Superior temporal gyrus (tissue), 1 donor: ENCODE results near the gene MPHOSPH10.
"Not testable (repeated sequence)": the region's sequence is repeated elsewhere in the genome, so short reads cannot be mapped to it uniquely, and the experiment has no call there.

Experiments used
- DNase-seq: peaks from one replicate; pipeline ENCODE4 v3.0.0-alpha.2; 2016; ENCODE audit errors: extremely low spot score

Gene MPHOSPH10

GRCh38 chr2:71173096-71173495 is 42.7 kb downstream of the MPHOSPH10 start:
- DNase-seq: no peak

GRCh38 chr2:71174207-71174606 is 43.8 kb downstream of the MPHOSPH10 start:
- no peak for DNase-seq

- DNase-seq: not testable (repeated sequence)
Measured at GRCh38 chr2:71178836-71179235, 48.4 kb downstream of the MPHOSPH10 start.

- no peak for DNase-seq
Measured at GRCh38 chr2:71181316-71181715, 50.9 kb downstream of the MPHOSPH10 start.

GRCh38 chr2:71183306-71184115 is 53.1 kb downstream of the MPHOSPH10 start:
- not testable (repeated sequence) for DNase-seq

GRCh38 chr2:71186973-71187372 is 56.5 kb downstream of the MPHOSPH10 start:
- no peak for DNase-seq

GRCh38 chr2:71187589-71187988 is 57.2 kb downstream of the MPHOSPH10 start:
- DNase-seq: no peak

- peak; percentile 65 for DNase-seq
Measured at GRCh38 chr2:71190656-71191569, 60.5 kb downstream of the MPHOSPH10 start.

GRCh38 chr2:71191570-71191943 is 61.1 kb downstream of the MPHOSPH10 start:
- no peak for DNase-seq
